Esophagus muscularis mucosa (tissue), 4 donors: Measurements from ENCODE around the gene RPH3AL. TPM values are rescaled to one million over a fixed set of nuclear protein-coding genes. Genes with fewer than 3 reads are reported as not detected.

Experiments used
- DNase-seq: peaks from one replicate; pipeline ENCODE4 v3.0.0-alpha.2; 2017; ENCODE audit errors: extremely low spot score
- H3K27ac ChIP-seq, 4 donors: fragments of 200-600 bp; sonication (generic); replicated peaks in 1 of 4; 1 replicate in 3 of 4; 2 replicates in 1 of 4; pipeline ENCODE4 v1.5.1; 2016 to 2019; ENCODE audit warnings: mild to moderate bottlenecking in 1 of 4
- H3K27me3 ChIP-seq, 4 donors: fragments of 200-600 bp; sonication (generic); one replicate each; pipeline versions ENCODE4 v1.5.1 to v1.6.0; 2016 to 2019
- H3K36me3 ChIP-seq, 4 donors: fragments of 200-600 bp; sonication (generic); one replicate each; pipeline ENCODE4 v1.5.1; 2016 to 2019
- H3K4me1 ChIP-seq, 4 donors: fragments of 200-600 bp; sonication (generic); one replicate each; pipeline ENCODE4 v1.5.1; 2016 to 2019
- H3K4me3 ChIP-seq, 4 donors: fragments of 200-600 bp; sonication (generic); 1 replicate in 2 of 4; 2 replicates in 2 of 4; pipeline ENCODE4 v1.5.1; 2016 to 2019; ENCODE audit warnings: mild to moderate bottlenecking in 4 of 4, moderate library complexity in 1 of 4
- H3K9me3 ChIP-seq, 4 donors: fragments of 200-600 bp; sonication (generic); 1 replicate in 3 of 4; 2 replicates in 1 of 4; pipeline ENCODE4 v1.5.1; 2016 to 2019
- EP300 ChIP-seq: sonication (generic); formaldehyde crosslinking; IDR thresholded peaks from one replicate; pipeline ENCODE4 v1.6.1; 2017; ENCODE audit warnings: antibody characterized with exemption
- POLR2A ChIP-seq: fragments of 450-650 bp; IDR thresholded peaks from one replicate; pipeline ENCODE4 v1.6.1; 2017; ENCODE audit warnings: antibody characterized with exemption, moderate library complexity, mild to moderate bottlenecking, low read depth
- POLR2AphosphoS5 ChIP-seq, 2 donors: sonication (generic); formaldehyde crosslinking; IDR thresholded peaks; one replicate each; pipeline ENCODE4 v1.6.1; 2017; ENCODE audit warnings: antibody characterized with exemption in 2 of 2
- WGBS: methylation state at CpG from one replicate; pipeline ENCODE4 v1.1.5; 2018; 5-methylcytosine and 5-hydroxymethylcytosine counted together
- intact Hi-C: fragments of 100-400 bp; cut with DNase I; formaldehyde crosslinking; loops from one replicate; pipeline ENCODE4 v1.15.1; 2023
- total RNA-seq, 4 donors: library from RNA; depleted of rRNA; stranded (reverse); fragments of >200 nt; gene quantifications; one replicate each; pipeline versions ENCODE4 v1.1.0 to v1.2.1, GENCODE V29; 2016
- TF ChIP-seq, protein P1 (sequence below), 3 experiments: fragments of 200-600 bp in 2 of 3; fragments of 450-650 bp in 1 of 3; sonication (generic) in 2 of 3; IDR thresholded peaks; one replicate each; pipeline ENCODE4 v1.5.1; 2017 to 2019; ENCODE audit warnings: antibody characterized with exemption in 3 of 3, mild to moderate bottlenecking in 2 of 3, moderate library complexity in 1 of 3

RPH3AL gene
- total RNA-seq, 4 donors from 2014 or later, result 8.7 to 21.0 (median 14.8) TPM

DNA sequence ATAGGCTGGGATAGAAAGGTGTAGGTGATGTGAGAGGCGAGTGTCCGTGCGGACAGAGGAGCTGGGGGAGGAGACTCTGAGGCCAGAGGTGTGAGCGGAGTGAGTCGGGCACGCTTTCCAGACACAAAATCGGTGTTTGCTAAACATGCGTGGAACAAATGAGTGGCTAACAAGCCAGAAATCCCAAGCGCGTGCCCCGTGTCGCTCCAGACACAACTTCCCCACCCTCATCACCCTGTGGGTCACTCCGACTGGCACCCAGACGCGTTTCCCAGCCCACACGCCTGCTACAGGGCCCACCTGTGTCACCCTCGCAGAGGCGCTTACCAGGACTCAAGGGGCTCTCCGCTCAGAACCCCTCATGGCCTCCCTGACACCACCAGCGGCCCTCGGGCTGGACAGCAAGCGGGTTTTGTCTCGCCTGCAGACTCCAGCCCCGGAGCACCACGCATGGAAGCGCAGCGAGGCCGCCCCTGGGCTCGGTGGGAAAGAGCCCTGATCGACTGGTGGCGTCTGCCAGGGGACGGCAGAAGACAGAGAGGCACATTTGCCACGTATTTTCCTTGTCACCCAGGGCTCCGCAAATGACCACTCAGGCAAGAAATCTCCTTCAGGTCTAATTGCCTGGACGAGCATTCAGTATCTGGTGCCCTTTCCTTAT is 6.0 kb upstream of the RPH3AL start:
- 91% methylated on average over 35 of the region's 35 CpGs for WGBS
- Histone ChIP-seq H3K27ac (no peak overlapping the region), H3K4me3 (no peak overlapping the region), H3K4me1 (peaks cover 0 to 12% (median 10%) of the 10 kb centered on the region in 4 donors), H3K36me3 (no peaks in the 10 kb centered on the region), H3K27me3 (peaks cover 0 to 5% (median 0%) of the 10 kb centered on the region in 4 donors), H3K9me3 (no peaks in the 10 kb centered on the region)
- TF ChIP-seq POLR2A (no peak), EP300 (no peak)
- TF ChIP-seq, protein P1, sequence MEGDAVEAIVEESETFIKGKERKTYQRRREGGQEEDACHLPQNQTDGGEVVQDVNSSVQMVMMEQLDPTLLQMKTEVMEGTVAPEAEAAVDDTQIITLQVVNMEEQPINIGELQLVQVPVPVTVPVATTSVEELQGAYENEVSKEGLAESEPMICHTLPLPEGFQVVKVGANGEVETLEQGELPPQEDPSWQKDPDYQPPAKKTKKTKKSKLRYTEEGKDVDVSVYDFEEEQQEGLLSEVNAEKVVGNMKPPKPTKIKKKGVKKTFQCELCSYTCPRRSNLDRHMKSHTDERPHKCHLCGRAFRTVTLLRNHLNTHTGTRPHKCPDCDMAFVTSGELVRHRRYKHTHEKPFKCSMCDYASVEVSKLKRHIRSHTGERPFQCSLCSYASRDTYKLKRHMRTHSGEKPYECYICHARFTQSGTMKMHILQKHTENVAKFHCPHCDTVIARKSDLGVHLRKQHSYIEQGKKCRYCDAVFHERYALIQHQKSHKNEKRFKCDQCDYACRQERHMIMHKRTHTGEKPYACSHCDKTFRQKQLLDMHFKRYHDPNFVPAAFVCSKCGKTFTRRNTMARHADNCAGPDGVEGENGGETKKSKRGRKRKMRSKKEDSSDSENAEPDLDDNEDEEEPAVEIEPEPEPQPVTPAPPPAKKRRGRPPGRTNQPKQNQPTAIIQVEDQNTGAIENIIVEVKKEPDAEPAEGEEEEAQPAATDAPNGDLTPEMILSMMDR (IDR thresholded peaks at IDR 0.05), result no peak
- intact Hi-C loops, result no loop called here
- DNase-seq, result no peak

DNA sequence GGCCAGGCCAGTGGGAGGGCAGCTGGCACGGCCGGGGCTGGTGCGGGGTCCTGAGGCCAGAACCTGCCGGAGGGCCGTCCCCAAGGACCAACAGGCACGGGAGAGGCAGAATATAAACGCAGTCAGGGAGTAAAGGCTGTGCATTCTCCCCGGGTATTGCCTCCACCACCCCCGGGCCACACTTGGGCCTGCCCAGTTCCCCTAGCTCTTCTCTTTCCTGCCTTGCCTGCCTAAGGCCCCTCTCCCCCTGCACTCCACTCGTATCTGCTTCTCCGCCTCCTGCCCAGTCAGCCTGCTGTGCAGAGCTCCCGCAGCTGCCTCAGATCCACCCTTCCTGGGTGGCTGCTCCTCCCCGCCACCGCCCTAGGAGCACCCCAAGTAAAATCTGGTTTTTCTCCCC is 5.0 kb upstream of the RPH3AL start:
- H3K27ac ChIP-seq, result no peak overlapping the region
- H3K4me3 ChIP-seq, result peak overlapping the region in 1 of 4 donors; percentile 3
- 58% methylated on average over 14 of the region's 14 CpGs for WGBS
- intact Hi-C loops, result no loop called here
- no peaks in the 10 kb centered on the region for H3K36me3 ChIP-seq
- H3K4me1 ChIP-seq, result peaks cover 8 to 21% (median 14%) of the 10 kb centered on the region in 4 donors
- TF ChIP-seq EP300 (no peak), POLR2AphosphoS5 (IDR thresholded peaks at IDR 0.05) (no peak), POLR2A (no peak)
- TF ChIP-seq, protein P1 (IDR thresholded peaks at IDR 0.05), result no peak
- no peaks in the 10 kb centered on the region for H3K9me3 ChIP-seq
- DNase-seq, result no peak
- peaks cover 0 to 5% (median 0%) of the 10 kb centered on the region in 4 donors for H3K27me3 ChIP-seq

DNA sequence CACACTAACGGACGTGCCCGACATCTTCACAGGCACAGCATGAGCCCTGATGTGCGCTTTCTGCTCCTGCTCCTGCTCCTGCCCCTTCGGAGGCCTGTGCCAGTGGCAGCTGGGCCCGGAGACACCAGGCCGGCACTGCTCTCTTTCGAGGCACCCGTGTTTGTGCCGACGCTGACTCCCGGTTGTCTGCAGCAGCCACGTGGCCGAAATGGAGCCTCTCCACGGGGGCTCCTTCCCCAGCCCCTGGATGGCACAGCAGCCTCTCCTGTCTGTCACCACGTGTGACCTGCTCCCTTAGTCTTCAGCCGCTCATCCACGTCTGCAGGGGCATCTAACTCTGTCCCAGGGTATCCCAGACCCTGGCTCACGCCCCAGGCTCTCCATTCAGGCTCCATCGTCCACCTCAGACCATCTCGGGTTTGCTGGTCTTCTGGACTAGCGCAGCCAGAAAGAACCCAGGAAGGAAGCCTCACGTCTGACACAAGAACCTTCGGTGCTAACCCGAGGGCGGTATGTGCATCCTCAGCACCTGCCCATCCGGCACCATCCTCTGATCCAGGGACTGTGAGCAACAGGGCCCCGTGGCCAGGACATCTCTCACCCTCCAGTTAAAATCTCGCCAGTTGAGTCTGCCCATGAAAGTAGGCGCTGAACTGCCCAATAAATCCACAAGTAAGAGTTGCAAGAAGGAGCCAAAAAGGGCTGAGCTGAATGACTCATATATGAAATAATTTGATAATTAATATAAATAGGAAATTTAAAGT is 4.2 kb upstream of the RPH3AL start:
- no peak for DNase-seq
- WGBS, result 94% methylated on average over 30 of the region's 30 CpGs
- H3K9me3 ChIP-seq, result no peaks in the 10 kb centered on the region
- no peak overlapping the region for H3K27ac ChIP-seq
- TF ChIP-seq, protein P1 (IDR thresholded peaks at IDR 0.05), result no peak
- TF ChIP-seq EP300 (no peak), POLR2AphosphoS5 (IDR thresholded peaks at IDR 0.05) (no peak), POLR2A (no peak)
- no peak overlapping the region for H3K4me3 ChIP-seq
- peaks cover 0 to 5% (median 0%) of the 10 kb centered on the region in 4 donors for H3K27me3 ChIP-seq
- intact Hi-C loops, result no loop called here
- peaks cover 16 to 29% (median 18%) of the 10 kb centered on the region in 4 donors for H3K4me1 ChIP-seq
- no peaks in the 10 kb centered on the region for H3K36me3 ChIP-seq

DNA sequence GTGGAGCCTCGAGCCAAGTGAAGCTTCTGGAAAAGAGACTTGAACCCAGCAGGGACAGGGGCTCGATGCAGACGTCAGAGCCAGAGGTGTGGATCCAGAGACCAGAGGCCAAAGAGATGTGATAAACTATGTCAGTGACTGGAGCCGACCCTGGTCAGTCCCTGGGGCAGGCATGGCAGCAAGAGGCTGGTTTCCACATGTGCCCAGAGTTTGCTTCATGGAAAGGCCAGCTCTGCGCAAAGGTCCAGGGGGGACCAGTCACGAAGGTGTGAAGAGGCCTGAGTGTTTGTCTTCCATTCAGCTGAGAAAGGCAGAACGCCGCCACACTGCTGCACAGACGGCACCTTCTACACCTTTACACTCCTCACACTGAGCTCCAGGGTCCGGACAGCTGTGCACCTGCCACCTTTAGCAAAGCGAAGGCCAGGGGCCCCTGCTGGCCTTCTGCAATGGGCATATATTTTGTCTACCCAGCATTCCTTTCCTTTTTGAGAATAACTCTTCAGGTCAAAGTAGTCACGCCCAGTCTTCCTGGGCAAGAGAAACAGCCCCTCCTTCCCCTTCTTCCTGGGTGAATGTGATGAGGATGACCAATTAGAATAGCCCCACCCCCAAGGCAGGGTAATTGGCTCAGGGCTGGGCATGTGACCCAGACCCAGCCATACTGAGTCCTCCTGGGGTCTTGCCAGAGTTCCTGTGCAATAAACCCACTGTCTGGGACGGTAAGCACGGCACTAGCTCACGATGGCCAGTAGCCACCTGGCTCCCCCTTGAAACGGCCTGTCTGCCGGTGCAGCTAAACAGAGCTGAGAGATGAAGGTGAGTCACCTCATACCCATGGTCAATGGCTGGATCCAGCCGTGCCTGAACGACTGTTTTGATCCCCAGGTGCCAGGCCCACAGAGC is 2.3 kb upstream of the RPH3AL start:
- H3K4me3 ChIP-seq, result no peak overlapping the region
- DNase-seq, result no peak
- H3K27ac ChIP-seq, result no peak overlapping the region
- peaks cover 31 to 49% (median 33%) of the 10 kb centered on the region in 4 donors for H3K4me1 ChIP-seq
- no peak for TF ChIP-seq POLR2A
- no peak for TF ChIP-seq POLR2AphosphoS5 (IDR thresholded peaks at IDR 0.05)
- TF ChIP-seq EP300, result no peak
- TF ChIP-seq, protein P1 (IDR thresholded peaks at IDR 0.05), result no peak
- peaks cover 0 to 5% (median 0%) of the 10 kb centered on the region in 4 donors for H3K27me3 ChIP-seq
- H3K9me3 ChIP-seq, result no peaks in the 10 kb centered on the region
- 92% methylated on average over 13 of the region's 19 CpGs for WGBS
- intact Hi-C loops, result no loop called here
- no peaks in the 10 kb centered on the region for H3K36me3 ChIP-seq
